LNCaP clone FGC (cell line): Measurements from ENCODE around the gene SLC25A31.

Experiments
- DNase-seq: peaks from one replicate; pipeline ENCODE4 v3.0.0-alpha.2; 2011; ENCODE audit warnings: low read depth
- H3K4me3 ChIP-seq: 2 replicates; pipeline ENCODE4 v1.5.1; 2011; ENCODE audit warnings: mild to moderate bottlenecking, low read depth, low read length, control low read depth
- TF ChIP-seq, protein P1 (sequence below): IDR thresholded peaks from 2 replicates; pipeline ENCODE4 v1.5.1; 2012; ENCODE audit warnings: mild to moderate bottlenecking; ENCODE audit not compliant: control insufficient read depth, insufficient read depth; ENCODE audit errors: extremely low read depth

The SLC25A31 gene

DNA sequence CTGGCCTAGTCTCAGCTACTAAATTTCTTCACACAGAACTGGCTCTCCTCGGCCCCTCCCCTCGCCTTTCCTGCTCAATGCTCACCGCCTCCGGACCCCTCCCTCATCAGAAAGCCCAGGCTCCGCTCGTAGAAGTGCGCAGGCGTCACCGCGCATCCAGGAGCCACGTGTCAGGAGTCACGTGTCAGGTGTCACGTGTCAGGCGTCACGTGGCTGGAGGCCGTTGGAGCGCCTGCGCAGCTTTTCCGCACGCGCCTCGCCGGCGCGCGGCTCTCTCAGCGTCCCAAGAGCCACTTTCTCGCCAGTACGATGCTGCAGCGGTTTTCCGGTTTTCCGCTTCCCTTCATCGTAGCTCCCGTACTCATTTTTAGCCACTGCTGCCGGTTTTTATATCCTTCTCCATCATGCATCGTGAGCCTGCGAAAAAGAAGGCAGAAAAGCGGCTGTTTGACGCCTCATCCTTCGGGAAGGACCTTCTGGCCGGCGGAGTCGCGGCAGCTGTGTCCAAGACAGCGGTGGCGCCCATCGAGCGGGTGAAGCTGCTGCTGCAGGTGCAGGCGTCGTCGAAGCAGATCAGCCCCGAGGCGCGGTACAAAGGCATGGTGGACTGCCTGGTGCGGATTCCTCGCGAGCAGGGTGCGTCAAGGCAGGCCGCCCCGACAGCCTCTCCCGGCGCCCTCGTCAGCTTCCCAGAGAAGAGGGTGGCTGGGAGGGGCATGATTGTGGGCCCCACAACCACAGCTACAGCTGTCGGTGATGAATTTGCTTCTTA is at the start of gene SLC25A31:
Gene SLC25A31 (plus strand): TSS at position 259 of the 772 bp plus-strand sequence. CDS start 146 bp downstream, at position 405.
- no peak for DNase-seq
- TF ChIP-seq, protein P1, sequence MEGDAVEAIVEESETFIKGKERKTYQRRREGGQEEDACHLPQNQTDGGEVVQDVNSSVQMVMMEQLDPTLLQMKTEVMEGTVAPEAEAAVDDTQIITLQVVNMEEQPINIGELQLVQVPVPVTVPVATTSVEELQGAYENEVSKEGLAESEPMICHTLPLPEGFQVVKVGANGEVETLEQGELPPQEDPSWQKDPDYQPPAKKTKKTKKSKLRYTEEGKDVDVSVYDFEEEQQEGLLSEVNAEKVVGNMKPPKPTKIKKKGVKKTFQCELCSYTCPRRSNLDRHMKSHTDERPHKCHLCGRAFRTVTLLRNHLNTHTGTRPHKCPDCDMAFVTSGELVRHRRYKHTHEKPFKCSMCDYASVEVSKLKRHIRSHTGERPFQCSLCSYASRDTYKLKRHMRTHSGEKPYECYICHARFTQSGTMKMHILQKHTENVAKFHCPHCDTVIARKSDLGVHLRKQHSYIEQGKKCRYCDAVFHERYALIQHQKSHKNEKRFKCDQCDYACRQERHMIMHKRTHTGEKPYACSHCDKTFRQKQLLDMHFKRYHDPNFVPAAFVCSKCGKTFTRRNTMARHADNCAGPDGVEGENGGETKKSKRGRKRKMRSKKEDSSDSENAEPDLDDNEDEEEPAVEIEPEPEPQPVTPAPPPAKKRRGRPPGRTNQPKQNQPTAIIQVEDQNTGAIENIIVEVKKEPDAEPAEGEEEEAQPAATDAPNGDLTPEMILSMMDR = no peak

DNA sequence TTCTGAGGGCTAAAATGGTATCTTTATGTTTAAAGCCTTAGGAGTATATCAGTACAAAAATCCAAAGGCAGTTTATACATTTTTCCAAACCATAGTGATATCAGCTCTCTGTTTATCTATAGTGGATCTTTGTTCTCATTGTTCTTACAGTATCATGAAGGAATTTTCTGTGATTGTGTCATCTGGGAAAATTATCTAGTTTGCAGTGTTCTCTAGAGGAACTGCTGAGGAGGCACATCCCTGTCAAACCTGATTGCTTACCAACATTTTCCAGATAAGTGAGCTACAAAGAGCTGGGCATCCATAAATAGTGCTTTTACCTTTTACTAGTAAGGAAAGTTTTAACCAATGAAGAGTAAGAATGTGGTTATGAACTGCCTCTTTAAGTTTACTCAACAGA is 44.9 kb upstream of the SLC25A31 start:
- no peak for DNase-seq
- TF ChIP-seq, protein P1 = no peak
- no peak overlapping the region for H3K4me3 ChIP-seq

More for the DNA sequence above, at the start of gene SLC25A31:
- H3K4me3 ChIP-seq = no peak within 1 kb of the TSS

GRCh38 chr4:127686658-127687057 is 43.5 kb upstream of the SLC25A31 start:
- TF ChIP-seq, protein P1 = no peak
- DNase-seq = no peak

DNA sequence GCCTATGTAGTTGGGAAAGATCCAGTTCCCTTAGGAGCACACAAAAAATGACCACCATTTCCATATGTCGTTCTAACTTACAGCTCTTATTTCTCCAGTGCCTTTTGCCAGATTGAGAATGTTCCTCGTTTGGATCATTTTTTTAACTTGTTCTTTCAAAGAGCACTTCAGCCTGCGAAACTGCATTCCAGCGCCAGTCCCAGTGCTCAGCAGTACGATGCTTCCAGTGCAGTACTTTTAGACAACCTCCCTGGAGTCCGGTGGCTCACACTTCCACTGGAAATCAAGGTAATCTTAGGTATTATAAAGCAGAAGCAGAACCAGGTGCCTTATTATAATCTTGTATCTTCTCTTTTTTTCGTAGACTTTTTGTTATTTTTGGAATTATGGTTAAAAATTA is 42.6 kb upstream of the SLC25A31 start:
- TF ChIP-seq, protein P1 = no peak
- H3K4me3 ChIP-seq = no peak overlapping the region
- no peak for DNase-seq

More at GRCh38 chr4:127686658-127687057, 43.5 kb upstream of the SLC25A31 start:
- H3K4me3 ChIP-seq = no peak overlapping the region

- DNase-seq = no peak
- TF ChIP-seq, protein P1 = no peak
- H3K4me3 ChIP-seq = no peak overlapping the region
These were observed 31.4 kb upstream of the SLC25A31 start for GRCh38 chr4:127698789-127699200.

DNA sequence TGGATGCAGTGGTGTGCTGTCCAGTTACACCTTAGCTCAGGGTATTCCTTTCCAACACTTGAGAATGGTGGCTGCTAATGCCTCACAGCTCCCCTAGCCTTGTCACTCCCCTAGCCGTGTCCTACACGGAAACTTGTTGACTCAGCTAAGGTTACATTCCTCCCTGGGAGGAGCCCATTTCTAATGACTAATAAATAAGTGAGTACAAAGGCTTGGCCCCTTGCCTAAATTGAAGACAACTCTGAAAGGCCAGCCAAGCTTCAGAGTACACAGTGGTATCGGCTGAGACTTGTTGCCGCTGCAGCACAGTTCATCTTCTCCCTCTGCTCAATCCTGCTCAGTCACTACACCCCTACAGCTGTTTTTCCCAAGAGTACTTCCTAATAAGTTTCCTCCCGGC is 21.2 kb upstream of the SLC25A31 start:
- TF ChIP-seq, protein P1 = no peak
- DNase-seq = peak; percentile 97
- H3K4me3 ChIP-seq = peak overlapping the region; percentile 40

- H3K4me3 ChIP-seq = peak overlapping the region; percentile 40
- peak; percentile 50 for DNase-seq
- TF ChIP-seq, protein P1 = no peak
These were observed 20.7 kb upstream of the SLC25A31 start for GRCh38 chr4:127709456-127709855.
